Measurements from ENCODE around the gene OTUD6A.
"Not testable (repeated sequence)": the region's sequence is repeated elsewhere in the genome, so short reads cannot be mapped to it uniquely, and the experiment has no call there.

The OTUD6A gene

DNA sequence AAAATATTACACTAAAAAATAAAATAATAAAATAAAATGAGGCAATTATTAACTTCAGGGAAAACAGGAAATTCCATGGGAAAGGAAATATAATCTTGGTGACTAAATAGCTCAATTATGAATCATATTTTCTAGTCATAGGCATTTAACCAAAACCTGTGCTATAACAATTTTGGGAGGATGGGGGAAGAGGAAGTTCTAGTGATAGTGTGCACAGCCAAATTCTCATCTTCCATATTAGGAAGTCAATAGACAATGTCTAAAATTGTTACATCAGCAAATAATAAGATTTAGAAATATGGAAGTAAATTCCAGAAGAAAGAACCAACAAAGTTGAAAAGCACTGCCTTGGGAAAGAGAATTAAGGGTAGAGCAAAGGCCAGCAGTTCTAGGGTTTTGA, 15.3 kb upstream of the OTUD6A start:
- no peak for DNase-seq (ENCODE audit: low read depth, low spot score)

DNA sequence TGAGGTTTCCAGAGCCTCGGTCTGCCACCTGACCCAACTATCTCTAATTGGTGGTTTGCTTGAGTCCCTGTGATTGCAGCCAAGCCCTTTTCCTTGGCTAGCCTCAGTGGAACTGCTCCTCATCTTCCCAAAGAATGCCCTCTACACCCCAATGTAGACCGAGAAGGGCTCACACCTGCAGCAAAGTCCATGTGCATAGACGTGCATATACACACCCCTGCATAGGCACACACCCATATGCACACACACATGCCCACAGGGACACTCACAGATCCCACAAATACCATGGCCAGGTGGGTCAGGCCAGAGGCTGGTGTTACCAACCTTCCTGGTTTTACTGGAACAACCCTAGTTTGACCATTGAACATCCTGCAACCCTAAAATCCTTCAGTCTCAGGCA, 12.9 kb upstream of the OTUD6A start:
- no peak for DNase-seq (ENCODE audit: low read depth, low spot score)

DNA sequence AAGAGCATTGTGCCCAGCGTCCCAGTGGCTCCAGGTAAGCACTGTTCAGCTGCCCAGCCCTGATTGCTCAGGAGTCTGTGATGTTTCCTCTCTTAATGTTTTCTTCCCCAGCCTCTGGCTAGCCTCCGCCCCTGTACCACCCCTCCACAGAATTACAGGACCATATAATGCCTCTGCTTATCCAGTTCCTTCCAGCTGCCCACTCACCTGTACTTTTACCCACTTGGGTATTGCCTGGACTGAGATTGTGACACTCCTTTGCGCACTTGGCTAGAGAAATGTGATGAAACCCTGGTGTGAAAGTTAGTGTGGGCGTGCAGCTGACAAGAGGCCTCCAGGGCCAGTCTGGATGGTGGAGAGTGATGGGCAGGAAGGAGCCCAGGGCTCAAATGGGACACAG, 12.3 kb upstream of the OTUD6A start, which contains the start of gene AWAT2:
TSS of gene AWAT2 (minus strand) at position 14 of the 400 bp plus-strand sequence. CDS start at position 8, 6 bp downstream.
- DNase-seq (ENCODE audit: low read depth, low spot score): no peak

DNA sequence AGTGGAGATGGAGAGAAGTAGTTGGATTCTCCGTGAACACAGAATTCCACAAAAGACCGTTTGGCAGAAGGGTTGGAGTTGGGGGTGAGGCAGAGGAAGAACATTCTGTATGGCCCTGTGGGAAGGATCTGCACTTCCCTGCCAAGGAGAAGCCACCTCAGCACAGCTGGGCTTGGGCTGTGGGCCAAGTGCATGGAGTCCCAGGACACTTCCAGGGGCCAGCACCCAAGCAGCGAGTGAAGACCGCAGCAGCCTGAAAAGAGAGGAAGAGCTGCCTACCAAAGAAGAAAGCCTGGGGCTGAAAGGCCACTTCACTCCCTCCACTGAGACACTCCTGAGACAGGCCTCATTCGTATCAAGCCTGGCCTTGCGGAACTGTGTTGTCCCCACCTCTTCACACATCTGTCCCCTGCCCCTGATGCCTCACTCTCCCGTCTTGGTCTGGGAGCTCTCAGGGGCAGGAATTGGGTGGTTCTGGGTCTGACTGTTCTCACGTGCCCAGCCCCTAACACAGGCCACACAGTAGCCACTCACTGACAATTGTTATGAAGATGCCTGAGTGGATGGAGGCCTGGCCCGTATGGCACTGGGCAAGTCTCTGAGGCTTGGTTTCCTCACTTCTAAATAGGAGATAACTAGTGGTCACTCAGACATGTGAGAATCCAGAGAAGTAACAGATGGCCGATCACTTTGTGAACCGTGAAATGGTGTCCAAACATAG, 9.2 kb upstream of the OTUD6A start:
- DNase-seq (ENCODE audit: low read depth, low spot score): no peak

DNA sequence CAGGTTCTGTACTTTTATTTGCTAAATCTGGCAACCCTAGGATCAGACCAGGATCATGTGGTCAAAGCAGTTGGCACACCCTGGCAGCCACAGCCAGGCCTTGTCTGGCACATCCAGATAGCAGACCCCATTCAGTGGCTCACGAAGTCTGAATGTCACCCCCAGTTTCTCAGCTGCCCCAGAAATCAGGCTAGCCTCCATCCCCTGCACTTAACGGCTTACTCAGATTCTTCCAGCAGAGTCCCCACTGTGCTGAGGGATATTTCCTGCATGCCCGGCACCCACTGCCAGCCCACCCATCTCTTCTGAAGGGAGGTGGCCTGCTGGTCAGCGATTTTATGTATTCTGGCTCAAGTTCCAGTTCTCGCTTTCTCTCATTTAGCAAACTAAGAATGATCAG, 7.9 kb upstream of the OTUD6A start:
- no peak for DNase-seq (ENCODE audit: low read depth, low spot score)

DNA sequence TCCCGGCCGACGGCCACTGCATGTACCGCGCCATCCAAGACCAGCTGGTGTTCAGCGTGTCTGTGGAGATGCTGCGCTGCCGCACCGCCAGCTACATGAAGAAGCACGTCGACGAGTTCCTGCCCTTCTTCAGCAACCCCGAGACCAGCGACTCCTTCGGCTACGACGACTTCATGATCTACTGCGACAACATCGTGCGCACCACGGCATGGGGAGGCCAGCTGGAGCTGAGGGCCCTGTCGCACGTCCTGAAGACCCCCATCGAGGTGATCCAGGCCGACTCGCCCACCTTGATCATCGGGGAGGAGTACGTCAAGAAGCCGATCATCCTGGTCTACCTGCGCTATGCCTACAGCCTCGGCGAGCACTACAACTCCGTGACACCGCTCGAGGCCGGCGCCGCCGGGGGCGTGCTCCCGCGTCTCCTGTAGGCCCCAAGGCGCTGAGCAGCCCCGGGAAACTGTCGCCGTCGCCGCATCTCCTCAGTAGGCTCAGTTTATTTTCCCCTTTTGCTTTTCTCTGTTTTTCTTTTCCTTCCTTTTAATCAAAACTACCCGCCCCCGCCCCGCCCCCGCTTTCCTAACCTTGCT, 799 bp downstream of the OTUD6A start:
- DNase-seq (ENCODE audit: low read depth, low spot score): no peak

DNA sequence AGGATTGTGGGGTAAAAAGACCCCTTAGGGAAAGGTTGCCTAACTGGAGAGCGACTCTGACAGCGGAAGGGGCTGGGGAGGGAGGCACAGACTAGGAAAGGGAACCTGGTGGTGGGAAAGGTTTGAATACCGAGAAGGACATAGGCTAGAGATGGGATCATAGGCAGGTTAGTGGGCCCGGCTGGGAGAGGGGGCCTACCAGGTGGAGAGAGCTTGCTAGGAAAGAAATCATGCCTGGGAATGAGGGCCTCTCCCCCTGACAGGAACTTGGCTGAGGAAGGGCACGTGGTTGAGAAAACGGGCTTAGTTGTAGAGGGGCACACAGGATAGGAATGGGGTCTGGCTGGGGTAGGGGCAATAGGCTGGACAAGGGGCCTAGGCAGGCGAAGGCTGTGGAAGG, 4.4 kb downstream of the OTUD6A start:
- DNase-seq (ENCODE audit: low read depth, low spot score): no peak

DNA sequence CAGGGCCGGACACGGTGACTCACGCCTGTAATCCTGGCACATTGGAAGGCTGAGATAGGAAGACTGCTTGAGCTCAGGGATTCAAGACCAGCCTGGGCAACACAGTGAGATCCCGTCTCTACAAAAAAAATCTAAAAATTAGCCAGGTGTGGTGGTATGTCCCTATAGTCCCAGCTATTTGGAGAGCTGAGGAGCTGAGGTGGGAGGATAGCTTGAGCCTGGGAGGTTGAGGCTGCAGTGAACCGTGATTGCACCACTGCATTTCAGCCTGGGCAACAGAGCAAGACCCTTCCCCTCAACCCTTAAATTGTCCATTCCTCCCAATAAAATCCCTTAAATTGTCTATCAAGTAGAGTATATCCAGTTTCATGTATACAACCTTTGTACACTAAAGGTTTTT, 17.0 kb downstream of the OTUD6A start:
- no peak for DNase-seq (ENCODE audit: low read depth, low spot score)

DNA sequence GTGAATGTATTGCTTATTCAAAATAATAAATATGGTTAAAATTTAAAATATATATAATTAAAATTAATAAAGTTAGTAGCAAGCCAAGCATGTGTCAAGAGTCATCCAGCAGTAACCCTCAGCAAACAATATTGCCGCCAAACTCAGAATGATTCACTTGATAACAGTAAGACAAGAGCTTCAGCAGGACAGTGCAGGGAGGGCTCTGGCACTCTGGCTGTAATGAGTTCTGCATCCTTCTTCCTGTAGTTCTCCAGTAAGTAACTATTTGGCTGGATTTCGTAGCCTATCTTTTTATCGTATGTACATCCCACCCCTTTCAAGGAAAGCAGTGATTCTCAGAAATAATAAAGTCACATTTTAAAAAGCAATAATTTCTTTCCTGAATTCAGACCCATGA, 17.6 kb downstream of the OTUD6A start:
- DNase-seq (ENCODE audit: low read depth, low spot score): no peak

DNA sequence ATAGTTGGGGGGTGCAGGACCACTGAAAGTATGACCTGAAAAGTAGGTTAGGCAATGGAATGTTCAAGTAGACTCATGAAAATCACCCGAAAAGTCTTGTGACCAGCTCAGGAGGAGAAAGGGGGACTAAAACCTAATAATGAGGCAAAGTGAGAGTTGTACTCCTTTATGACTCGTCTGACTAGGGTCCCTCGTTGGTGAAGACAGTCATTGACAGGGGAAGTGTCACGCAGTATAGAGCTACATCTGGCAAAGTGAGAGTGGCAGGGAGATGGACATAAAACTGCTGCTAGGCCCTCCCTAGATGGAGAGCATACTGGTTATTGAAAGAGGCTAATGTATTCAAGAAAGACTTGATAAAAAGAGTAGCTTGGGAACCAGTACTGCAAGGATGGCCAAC, 20.5 kb downstream of the OTUD6A start:
- DNase-seq (ENCODE audit: low read depth, low spot score): no peak

DNA sequence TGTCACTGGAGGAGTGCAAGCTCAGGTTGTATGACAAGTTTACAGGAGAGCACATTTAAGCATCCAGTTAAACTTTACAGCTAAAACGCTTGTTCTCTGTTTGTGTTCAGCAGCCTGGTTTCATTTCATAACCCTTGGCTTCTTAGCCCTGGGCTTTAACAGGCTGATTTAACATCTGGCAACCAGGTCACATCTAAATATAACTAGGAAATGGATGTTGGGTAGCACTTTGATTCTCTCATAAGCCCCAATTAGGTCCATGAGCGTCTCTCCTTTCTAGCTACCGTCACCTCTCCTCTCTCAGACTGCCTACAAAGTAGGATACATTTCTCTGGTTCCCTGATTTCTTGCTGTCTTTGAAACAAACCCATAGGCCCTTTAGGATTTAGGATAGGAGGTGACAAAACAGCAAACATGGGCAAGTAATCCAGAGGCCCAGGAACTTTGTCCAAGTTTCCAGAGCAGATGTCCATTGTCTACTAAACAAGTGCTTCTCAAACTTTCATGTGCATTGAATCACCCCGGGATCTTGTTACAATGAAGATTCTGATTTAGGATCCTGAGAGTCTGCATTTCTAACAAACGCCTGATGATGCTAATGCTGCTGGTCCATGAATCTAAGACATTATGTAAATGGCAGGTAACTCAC, 22.5 kb downstream of the OTUD6A start:
- no peak for DNase-seq (ENCODE audit: low read depth, low spot score)

DNA sequence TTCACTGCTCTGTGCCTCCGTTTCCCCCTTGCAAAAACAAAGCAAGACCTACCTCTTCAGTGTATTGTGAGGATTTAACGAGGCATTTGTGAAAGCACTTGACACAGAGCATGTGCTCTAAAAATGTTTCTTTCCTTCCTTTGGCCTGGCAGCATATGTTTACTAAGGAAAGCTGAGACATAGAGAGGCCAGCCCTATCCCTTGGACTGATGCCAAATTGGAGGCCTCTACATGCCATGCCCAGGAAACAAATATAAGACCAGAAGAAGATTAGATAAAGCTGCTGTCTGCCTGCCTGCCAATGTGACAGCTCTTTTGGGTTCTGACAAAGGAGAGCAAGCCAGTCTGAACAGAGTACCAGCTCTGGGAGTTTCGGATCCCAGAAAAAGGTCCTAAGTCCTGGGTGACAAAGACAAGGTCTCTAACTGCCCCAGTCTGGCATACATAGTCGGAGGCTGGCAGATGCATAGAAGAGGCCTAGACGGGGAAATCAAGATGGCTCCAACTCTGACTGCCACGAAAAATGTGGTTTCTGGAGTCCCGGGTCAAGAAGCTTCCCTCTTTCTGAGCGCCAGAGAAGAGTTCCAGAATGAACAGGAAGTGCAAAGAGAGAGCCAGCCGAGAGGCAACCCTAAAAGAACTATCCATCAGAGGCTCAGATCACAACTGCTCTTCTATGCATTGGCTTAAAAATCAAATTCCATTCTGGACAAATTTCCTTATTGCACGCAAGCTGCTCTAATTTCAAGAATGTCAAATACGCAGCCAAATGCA, 25.8 kb downstream of the OTUD6A start:
- peak; percentile 7 for DNase-seq (ENCODE audit: low read depth, low spot score)

DNA sequence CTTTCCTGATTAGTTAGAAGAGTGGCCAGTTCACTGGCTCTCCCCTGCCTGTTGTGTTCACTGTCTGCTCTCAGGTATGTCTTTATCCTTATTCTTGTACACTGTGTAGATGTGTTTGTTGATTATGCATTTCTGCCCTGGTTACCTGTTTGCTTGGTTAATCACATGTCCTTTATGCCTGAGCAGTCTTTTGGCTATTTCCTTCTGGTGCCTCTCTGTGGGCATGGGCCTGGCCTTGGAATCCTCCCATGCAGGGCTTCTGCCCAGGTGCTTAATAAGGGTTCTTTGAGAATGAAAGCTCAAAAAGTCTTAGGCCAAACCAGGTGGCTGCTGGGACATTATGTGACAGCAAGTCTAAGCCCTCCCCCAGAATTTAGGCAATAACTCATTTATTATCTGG, 26.5 kb downstream of the OTUD6A start:
- DNase-seq (ENCODE audit: low read depth, low spot score): no peak

DNA sequence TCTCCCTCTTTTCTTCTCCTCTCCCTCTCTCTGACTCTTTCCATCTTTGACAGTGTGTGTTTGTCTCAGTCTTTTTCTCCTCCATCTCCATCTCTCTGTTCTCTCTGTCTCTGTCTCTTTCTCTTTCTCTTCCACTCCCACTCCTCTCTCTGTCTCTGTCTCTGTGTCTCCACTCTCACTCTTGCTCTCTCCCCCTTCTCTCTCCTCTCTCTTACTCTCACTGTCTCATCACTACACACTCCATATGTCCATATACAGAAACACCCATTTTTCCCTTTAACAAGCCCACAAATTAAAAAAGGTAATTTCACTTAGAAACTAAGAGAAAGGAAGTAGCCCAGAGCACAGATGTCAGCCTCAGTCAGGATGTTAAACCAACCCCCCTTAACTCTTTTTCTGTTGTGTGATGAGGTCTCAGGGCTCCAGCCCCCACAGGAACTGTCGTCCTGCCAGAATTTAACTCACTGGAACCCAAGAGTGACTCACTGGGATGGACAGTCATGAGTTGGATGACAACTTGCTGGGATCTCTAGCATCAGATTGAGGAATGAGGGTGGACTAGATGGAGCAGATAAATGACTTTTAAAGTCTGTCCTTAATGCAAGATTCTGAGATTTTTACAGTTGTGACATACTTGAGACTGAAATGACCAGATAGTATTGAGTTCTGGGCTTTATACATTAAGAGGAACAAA, 27.5 kb downstream of the OTUD6A start:
- DNase-seq (ENCODE audit: low read depth, low spot score): peak; percentile 4

DNA sequence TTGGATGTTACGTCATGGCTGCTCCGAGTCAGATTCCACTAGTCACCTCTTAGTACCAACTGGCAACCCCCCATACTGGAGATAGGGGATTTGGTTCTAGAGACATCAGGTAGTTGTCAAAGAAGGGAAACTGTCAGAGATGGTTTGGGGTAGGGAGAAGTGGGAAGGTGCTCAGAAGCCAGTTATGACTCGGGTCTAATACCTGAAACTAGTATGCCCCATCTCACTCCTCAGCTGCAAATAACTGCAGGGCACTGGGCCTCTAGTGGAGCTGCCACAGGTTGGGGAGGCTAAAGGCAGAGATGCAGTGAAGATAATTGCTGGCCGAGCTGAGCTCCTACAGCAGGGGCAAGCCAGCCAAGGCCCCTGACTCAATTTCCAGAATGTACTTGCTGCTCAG, 30.0 kb downstream of the OTUD6A start:
- DNase-seq (ENCODE audit: low read depth, low spot score): no peak

DNA sequence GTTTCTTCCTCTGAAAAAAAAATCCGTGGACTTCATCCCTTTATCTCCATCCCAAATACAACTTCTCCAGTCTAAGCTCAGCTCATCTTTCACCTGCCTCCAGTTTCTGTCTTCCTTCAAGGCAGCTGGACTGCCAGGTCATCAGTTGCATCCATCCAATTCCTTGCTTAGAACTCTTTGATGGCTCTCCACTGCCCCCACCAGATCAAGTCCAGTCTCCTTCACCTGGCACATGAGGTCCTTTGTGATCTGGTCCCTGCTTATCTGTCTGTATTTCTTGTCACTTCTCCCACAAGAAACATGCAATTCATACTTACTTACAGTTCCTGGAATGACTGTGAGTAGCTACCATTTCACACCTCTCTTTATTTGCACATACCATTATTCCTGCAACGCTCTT, 33.8 kb downstream of the OTUD6A start:
- DNase-seq (ENCODE audit: low read depth, low spot score): no peak

DNA sequence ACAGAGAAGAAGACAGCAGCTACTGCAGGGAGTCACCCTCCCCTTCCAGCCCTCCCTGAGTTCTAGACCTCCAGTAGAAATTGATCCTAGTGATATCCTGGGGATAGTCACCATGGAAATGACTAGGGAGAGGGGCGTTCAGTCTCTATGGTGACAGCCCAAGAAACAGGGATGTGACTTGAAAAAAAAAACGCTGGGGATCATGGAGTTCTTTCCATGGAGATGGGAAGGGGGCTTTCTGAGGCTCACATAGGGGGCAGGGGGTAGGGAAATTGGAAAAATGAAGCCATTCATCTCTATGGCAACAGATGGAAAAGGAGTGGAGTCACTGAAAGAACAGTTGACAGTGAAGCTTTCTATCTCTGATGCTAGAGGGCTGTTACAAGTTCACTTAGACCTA, 43.0 kb downstream of the OTUD6A start:
- DNase-seq (ENCODE audit: low read depth, low spot score): no peak

DNA sequence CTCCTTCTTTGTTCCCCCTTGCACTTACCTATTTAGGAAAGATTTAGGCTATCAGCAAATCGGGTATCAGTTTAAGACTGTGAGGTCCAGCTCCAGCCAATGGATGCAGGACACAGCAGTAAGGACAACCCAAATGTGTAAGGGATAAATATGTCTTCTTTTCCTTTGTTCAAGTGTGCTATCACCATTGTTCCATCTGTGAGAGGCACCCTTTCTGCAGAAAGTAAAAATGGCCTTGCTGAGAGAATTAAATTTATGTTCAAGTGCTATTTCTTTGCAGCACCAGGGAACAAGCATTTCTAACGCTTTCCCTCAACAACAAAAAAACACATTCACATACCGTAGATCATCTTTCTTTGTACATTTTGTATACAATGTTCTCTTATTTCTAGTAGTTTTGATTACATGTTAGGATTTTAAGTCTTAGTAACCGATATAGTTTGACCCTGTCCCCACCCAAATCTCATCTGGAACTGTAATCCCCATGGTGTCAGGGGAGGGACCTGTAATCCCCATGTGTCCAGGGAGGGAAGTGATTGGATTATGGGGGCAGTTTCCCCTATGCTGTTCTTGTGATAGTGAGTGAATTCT, 49.3 kb downstream of the OTUD6A start:
- DNase-seq (ENCODE audit: low read depth, low spot score): not testable (repeated sequence)
